ENCODE measurements around the gene WDR75.
"Not testable (repeated sequence)": the region's sequence is repeated elsewhere in the genome, so short reads cannot be mapped to it uniquely, and the experiment has no call there.

Gene WDR75

DNA sequence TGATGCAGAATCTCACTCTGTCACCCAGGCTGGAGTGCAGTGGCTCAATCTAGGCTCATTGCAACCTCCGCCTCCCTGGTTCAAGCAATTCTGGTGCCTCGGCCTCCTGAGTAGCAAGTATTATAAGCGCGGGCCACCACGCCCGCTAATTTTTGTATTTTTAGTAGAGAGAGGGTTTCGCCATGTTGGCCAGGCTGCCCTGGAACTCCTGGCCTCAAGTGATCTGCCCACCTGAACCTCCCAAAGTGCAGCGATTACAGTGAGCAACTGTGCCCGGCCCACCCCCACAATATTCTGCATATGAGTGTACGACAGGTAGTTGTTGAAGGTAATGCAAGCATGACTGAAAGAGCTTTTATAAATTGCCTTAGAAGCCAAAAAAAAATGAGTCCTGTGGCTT lies 1.2 kb downstream of the WDR75 start:
- no peak for DNase-seq

GRCh38 chr2:189444322-189444721 lies 3.0 kb downstream of the WDR75 start:
- DNase-seq, result no peak

DNA sequence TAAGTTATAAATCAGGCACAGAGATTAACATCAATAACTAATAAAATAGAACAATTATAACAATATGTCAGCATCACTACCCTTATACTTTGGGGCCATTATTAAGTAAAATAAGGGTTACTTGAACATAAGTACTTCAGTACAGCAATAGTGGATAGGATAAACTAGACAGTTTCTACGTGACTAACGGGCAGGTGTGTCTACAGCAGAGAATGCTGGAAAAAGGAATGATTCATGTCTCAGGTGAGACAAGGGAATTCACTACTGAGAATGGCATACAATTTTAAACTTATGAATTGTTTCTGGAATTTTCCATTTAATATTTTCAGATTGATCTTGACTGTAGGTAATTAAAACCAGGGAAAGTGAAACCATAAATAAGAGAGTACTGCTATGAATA lies 5.5 kb downstream of the WDR75 start:
- no peak for DNase-seq

GRCh38 chr2:189454009-189454408 lies 12.7 kb downstream of the WDR75 start:
- DNase-seq, result no peak

- DNase-seq, result no peak
Measured at GRCh38 chr2:189465076-189465475, 23.8 kb downstream of the WDR75 start.

- no peak for DNase-seq
Measured at GRCh38 chr2:189465478-189465877, 24.2 kb downstream of the WDR75 start.

- no peak for DNase-seq
Measured at GRCh38 chr2:189466046-189466445, 24.8 kb downstream of the WDR75 start.

DNA sequence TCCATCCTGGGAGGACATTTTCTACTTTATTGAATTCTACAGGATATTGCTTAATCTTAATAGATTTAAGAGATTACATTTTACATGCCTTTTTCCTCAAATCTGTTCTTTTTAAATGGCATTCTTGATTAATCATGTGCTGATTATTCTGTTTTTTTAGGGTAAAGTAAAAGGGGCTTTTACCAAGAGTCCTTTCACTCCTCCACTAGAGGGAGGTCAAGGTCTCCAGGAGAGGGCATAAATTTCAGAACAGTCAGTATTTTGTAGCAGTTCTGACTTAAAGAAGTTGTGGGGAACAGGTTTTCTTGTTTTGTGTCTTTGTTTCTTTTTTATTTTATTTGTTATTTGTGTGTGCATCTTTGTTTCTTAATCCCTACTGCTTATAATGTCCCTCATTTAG lies 25.4 kb downstream of the WDR75 start:
- peak; percentile 37 for DNase-seq

- no peak for DNase-seq
Measured at GRCh38 chr2:189467160-189467559, 25.9 kb downstream of the WDR75 start.

DNA sequence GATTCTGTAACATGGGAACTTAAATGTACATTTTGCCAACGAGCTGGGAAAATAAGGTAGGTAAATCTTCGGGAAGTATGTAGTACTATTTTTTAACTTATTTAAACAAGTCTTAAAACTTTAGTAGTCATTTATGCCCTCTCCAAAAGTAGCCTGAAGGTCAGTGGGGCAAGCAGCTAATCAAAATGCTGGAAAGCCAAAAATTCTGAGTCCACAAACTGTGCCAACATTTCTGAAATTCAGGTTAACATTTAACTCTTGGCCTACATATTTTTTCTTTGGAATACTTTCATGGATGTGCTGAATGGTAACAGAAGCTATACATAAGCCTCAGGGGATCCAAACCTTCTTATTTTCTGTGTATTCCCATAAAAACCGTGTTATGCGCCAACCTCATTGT lies 26.3 kb downstream of the WDR75 start:
- no peak for DNase-seq

- DNase-seq, result no peak
Measured at GRCh38 chr2:189474526-189474925, 33.3 kb downstream of the WDR75 start.

DNA sequence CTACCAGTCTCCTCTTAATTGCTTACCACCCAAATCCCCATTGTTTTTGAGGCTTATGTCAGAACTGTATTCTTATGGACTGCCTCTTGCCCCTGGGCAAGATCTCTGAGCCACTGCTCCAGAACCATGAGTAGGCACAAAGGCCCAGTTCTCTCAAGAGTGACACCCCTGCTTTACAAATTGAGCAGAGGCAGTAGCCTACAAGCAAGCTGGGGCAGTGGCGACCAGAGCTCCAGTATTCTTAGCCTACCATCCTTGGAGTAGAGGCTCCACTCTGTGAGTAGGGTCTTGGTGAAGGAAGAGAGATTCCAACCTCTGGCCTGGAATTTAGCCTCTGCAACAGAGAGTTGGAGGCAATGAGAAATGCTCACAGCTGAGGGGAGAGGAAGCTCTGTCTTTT lies 36.5 kb downstream of the WDR75 start:
- DNase-seq, result no peak

- not testable (repeated sequence) for DNase-seq
Measured at GRCh38 chr2:189478289-189478688, 37.0 kb downstream of the WDR75 start.

- no peak for DNase-seq
Measured at GRCh38 chr2:189481071-189481470, 39.8 kb downstream of the WDR75 start.

DNA sequence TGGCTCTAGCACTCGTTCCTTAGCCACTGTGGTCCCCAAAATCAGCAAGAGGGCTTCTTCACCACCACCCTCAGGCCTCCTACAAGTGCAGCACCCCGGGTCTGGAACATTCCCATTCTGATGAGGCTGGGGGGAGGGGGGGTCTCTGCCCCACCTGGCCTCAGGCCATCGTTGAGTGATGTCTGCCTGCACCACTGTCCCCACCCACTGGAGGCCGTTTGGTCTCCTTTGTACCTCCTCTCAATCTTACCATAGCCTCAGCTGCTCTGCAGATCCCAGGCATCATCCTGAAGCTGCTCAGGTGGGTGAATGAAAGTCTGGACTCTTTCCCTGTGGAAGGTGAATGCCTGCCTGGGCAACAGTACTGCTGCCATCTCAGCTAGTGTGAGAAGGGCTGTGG lies 42.3 kb downstream of the WDR75 start:
- DNase-seq, result no peak

- no peak for DNase-seq
Measured at GRCh38 chr2:189483980-189484740, 42.9 kb downstream of the WDR75 start.

GRCh38 chr2:189485146-189485545 lies 43.9 kb downstream of the WDR75 start:
- no peak for DNase-seq

DNA sequence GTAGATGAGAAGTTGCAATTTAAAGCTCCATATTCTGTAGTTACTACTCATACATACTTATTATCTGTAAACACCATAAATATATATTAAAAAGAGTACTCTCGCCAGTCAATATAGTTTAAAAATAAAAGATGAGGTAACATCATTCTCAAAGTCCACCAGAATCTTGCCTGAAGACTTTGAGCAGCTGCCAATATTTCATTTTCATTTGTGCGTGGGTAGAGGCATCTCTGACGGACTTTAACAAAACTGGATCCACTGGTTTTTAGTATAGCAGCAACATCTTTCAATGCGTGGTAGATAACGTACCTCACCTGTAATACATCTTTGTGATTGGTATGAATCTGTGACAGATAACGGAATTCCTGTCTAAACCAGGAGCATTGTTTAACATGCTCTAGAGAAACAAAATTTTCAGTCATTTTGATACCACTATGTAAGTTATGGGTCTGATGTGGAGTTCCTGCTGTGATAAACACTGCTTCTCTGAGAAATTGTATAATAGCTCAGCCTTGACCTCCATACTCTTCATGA lies 45.0 kb downstream of the WDR75 start:
- DNase-seq, result no peak

DNA sequence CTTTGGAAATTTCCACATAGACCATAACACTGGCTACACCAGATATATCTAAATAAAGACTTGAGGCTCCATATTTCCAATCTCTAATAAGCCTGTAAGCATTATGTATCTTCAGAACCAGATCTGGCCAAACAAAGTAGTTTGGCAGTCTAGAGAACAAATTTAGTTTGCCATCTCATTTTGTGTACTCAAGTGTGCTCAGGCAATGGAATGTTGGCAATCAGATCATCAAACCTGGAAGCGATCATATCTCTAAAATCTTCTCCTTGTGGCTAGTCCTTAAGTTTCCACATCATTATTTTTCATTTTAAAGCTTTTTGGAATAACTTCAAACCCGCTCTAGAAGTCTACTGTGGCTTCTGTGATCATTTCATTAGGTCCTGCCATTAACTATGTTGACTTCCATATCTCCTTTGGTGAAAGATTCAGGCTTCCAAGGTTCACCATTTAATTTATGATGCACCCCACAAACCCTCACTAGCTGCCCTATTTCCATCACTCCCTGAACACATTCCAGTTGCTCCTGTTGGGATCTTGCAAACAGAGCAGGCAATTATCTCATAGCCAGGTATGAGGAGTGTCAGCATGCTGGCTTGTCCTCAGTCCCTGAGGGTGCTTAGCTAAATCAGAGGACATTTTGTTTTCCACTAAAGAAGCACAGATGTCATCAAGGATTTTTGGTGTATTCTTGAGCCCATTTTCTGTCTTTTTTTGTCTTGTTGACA lies 46.2 kb downstream of the WDR75 start:
- DNase-seq, result no peak

GRCh38 chr2:189488008-189488310 lies 46.7 kb downstream of the WDR75 start:
- no peak for DNase-seq

DNA sequence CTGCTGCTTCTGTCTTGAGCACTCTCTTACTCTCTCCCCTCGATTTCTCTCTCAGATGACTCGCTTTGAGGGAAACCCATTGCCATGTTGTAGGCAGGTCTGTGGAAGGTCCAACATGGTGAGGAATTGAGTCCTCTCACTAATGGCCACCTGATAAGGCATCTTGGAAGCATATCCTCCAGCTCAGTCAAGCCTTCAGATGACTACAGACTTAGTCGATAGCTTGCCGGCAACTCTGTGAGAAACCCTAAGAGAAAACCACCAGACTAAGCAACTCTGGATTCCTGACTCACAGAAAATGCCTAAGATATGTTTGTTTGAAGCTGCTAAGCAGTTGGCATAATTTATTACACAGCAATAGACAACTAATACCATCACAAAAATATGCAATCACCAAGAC lies 51.2 kb downstream of the WDR75 start:
- DNase-seq, result no peak

DNA sequence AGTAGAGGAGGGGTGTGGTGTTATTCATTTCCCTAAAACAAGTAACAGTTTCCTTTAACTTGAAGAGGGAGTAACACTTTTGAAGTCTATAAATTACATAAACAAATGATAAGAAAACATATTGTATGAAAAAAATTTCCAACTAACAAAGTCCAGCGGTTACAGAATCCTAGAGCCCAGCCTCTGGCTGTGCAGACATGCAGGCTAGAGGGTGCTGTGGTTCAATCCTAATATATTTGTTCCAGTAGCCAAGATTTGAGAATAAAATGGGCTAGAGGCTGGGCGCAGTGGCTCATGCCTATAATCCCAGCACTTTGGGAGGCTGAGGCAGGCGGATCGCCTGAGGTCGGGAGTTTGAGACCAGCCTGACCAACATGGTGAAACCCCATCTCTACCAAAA lies 56.9 kb downstream of the WDR75 start:
- DNase-seq, result no peak

DNA sequence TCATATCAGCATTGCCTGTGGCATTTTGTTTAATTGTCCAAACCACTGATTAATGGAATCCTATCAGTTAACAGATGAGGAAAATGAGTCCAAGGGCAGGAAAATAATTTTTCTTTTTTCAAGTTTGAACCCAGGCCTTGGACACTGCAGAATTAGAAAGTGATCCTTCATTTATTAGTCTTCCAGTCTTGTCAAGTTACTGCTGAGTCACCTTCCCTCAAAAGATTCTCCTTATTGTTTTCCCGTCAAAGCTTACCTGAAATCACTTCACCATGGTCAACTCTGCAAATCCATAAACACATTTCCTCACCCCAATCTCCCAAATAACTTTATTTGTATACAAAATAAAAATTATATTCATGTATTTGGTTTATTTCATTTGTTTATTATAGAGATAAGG lies 57.9 kb downstream of the WDR75 start:
- no peak for DNase-seq

DNA sequence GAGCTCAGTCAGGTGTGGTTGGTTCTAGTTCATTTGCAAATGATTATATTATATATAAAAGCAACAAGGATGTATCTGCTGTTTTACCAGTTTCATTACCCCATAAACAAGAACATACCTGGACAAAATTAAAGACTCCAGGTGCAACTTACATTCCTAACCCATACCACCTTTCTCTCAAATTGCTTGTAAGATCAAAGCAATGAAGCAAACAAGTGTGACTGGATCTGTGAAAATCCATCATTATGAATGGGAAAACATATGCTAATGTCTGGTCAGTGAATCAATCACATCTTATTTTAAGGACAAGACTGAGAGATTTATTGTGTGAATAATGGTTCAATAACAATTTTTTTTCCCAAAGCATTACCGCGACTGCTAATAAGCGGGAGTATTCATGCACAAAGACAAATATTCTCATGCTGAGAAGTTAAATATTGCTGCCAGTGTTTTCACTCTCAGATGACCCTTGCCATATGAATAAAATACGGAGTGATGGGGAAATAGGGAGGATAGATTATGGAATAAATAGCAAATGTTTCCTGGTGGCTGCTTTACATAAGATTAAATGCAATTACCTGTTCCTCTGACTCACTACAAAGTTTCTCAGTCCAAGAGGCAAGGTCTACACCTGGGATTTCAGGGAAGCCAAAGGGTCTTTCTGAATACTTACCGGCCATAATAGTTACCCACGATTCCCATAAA lies 59.3 kb downstream of the WDR75 start:
- no peak for DNase-seq
